Measurements from ENCODE around the gene MEX3A. TPM values are rescaled to one million over a fixed set of nuclear protein-coding genes. Genes with fewer than 3 reads are reported as not detected.

Gene MEX3A
- total RNA-seq, 1 experiment from 2014 or later: 79.1 TPM

GRCh38 chr1:156065212-156065611 lies 17.1 kb downstream of the MEX3A start:
- CTCF ChIA-PET: interaction anchor here (0.5 to 5.0 kb wide), 20 partner anchors 8 to 127 kb away, joined by 3 to 74 read pairs (median 20); partner anchors contain the start of genes ARHGEF2, LAMTOR2 and UBQLN4
- POLR2A ChIA-PET: interaction anchor here (1.4 kb wide), 1 partner anchor 12 kb away, joined by 3 read pairs; no protein-coding TSS in a partner anchor
- Mint-ChIP-seq H3K27me3 (ENCODE audit: low read depth) (no peaks in the 10 kb centered on the region), H3K9me3 (no peaks in the 10 kb centered on the region), H3K27ac (no peak overlapping the region), H3K4me3 (no peak overlapping the region), H3K36me3 (peaks cover 21% of the 10 kb centered on the region), H3K4me1 (peaks cover 40% of the 10 kb centered on the region)
- TF ChIP-seq HMGA2 (CRISPR knock-in tag; IDR thresholded peaks at IDR 0.05) (no peak), ATF6 (CRISPR knock-in tag; IDR thresholded peaks at IDR 0.05) (no peak), ZNF317 (CRISPR knock-in tag; IDR thresholded peaks at IDR 0.05; ENCODE audit: borderline replicate concordance, low read depth) (no peak), FOXJ3 (CRISPR knock-in tag; IDR thresholded peaks at IDR 0.05; ENCODE audit: borderline replicate concordance) (no peak), PRDM15 (CRISPR knock-in tag; IDR thresholded peaks at IDR 0.05) (no peak), ZMAT4 (CRISPR knock-in tag; IDR thresholded peaks at IDR 0.05) (no peak), AFF4 (CRISPR knock-in tag; IDR thresholded peaks at IDR 0.05; ENCODE audit: borderline replicate concordance) (no peak), NR3C1 (CRISPR knock-in tag; conservative IDR thresholded peaks at IDR 0.05; ENCODE audit: low read depth) (no peak), NFATC4 (CRISPR knock-in tag; IDR thresholded peaks at IDR 0.05) (no peak), ZNF263 (CRISPR knock-in tag; IDR thresholded peaks at IDR 0.05; ENCODE audit: low read depth) (no peak), ATF2 (CRISPR knock-in tag; IDR thresholded peaks at IDR 0.05; ENCODE audit: borderline replicate concordance, low read depth) (no peak)
- ATAC-seq (no peak), DNase-seq (ENCODE audit: low spot score) (no peak)

- no peaks in the 10 kb centered on the region for H3K27me3 Mint-ChIP-seq (ENCODE audit: low read depth)
- ChIA-PET CTCF (interaction anchor here (2.1 to 5.0 kb wide), 8 partner anchors 11 to 126 kb away, joined by 11 to 74 read pairs (median 28); partner anchors contain the start of genes LAMTOR2 and UBQLN4), POLR2A (no interaction called here)
- no peak overlapping the region; the same call in 1 of the 2 replicates for H3K27ac Mint-ChIP-seq
- no peak for ATAC-seq
- no peaks in the 10 kb centered on the region for H3K9me3 Mint-ChIP-seq
- H3K4me1 Mint-ChIP-seq: peaks cover 40% of the 10 kb centered on the region
- peaks cover 15% of the 10 kb centered on the region for H3K36me3 Mint-ChIP-seq
- H3K4me3 Mint-ChIP-seq: no peak overlapping the region
- no peak for DNase-seq (ENCODE audit: low spot score)
- TF ChIP-seq AFF4 (CRISPR knock-in tag; IDR thresholded peaks at IDR 0.05; ENCODE audit: borderline replicate concordance): no peak
- no peak for TF ChIP-seq ZNF281 (CRISPR knock-in tag; IDR thresholded peaks at IDR 0.05)
These were observed 17.6 kb downstream of the MEX3A start for GRCh38 chr1:156064615-156065014.

Measured in WTC11 (cell line).